DOHH2 (cell line): ENCODE results near the gene GNG12.

ENCODE experiments used
- H3F3A ChIP-seq: fragments of 200-600 bp; sonication (generic), shearing (Covaris generic); 2 replicates; pipeline ENCODE4 v1.6.0; 2016; ENCODE audit warnings: antibody characterized with exemption, mild to moderate bottlenecking; ENCODE audit not compliant: control insufficient read depth, insufficient read depth
- H3K27ac ChIP-seq: fragments of 200-600 bp; sonication (generic); 2 replicates; pipeline ENCODE4 v1.5.1; 2014; ENCODE audit warnings: low read depth, mild to moderate bottlenecking, low read length, moderate library complexity
- H3K27me3 ChIP-seq: fragments of 200-600 bp; sonication (generic); 2 replicates; pipeline ENCODE4 v1.6.1; 2014; ENCODE audit warnings: mild to moderate bottlenecking, low read length, mixed read lengths; ENCODE audit not compliant: control insufficient read depth
- H3K36me3 ChIP-seq: fragments of 200-600 bp; sonication (generic); 2 replicates; pipeline ENCODE4 v1.6.1; 2014; ENCODE audit warnings: mild to moderate bottlenecking, low read length, moderate library complexity, mixed read lengths; ENCODE audit not compliant: control insufficient read depth
- H3K4me1 ChIP-seq: fragments of 200-600 bp; sonication (generic); 2 replicates; pipeline ENCODE4 v1.6.1; 2014; ENCODE audit warnings: mild to moderate bottlenecking, low read length, mixed read lengths; ENCODE audit not compliant: control insufficient read depth
- H3K4me2 ChIP-seq: fragments of 200-600 bp; sonication (generic); 2 replicates; pipeline ENCODE4 v1.6.0; 2014; ENCODE audit warnings: mild to moderate bottlenecking, low read length, moderate library complexity
- H3K4me3 ChIP-seq: fragments of 200-600 bp; sonication (generic); 2 replicates; pipeline ENCODE4 v1.5.1; 2014; ENCODE audit warnings: mild to moderate bottlenecking, low read length, mixed read lengths
- H3K79me2 ChIP-seq: fragments of 200-600 bp; sonication (generic); 2 replicates; pipeline ENCODE4 v1.6.1; 2014; ENCODE audit warnings: mild to moderate bottlenecking, low read length, mixed read lengths; ENCODE audit not compliant: control insufficient read depth
- H3K9me2 ChIP-seq: fragments of 200-600 bp; sonication (generic); replicated peaks from 2 replicates; pipeline ENCODE4 v1.6.1; 2014; ENCODE audit warnings: mild to moderate bottlenecking, low read length, mixed read lengths; ENCODE audit not compliant: control insufficient read depth
- H3K9me3 ChIP-seq: fragments of 200-600 bp; sonication (generic); 2 replicates; pipeline ENCODE4 v1.6.1; 2014; ENCODE audit warnings: antibody characterized with exemption, low read length, mixed read lengths; ENCODE audit not compliant: control insufficient read depth, insufficient read depth
- H4K20me1 ChIP-seq: fragments of 200-600 bp; sonication (generic); 2 replicates; pipeline ENCODE4 v1.6.0; 2014; ENCODE audit warnings: low read depth, mild to moderate bottlenecking, antibody characterized with exemption, low read length, moderate library complexity; ENCODE audit not compliant: control insufficient read depth, insufficient read depth
- CTCF ChIP-seq: fragments of 200-600 bp; sonication (generic); IDR thresholded peaks from one replicate; pipeline ENCODE4 v1.5.1; 2014; ENCODE audit warnings: antibody characterized with exemption, mild to moderate bottlenecking, low read depth, low read length; ENCODE audit not compliant: poor library complexity, severe bottlenecking
- EZH2phosphoT487 ChIP-seq: fragments of 200-600 bp; sonication (generic); IDR thresholded peaks from 2 replicates; pipeline ENCODE4 v1.6.1; 2017; ENCODE audit warnings: borderline replicate concordance, mild to moderate bottlenecking, antibody characterized with exemption, low read length, moderate library complexity, mixed read lengths

Gene GNG12

GRCh38 chr1:67708606-67709005 lies 124.7 kb downstream of the GNG12 start:
- no peaks in the 10 kb centered on the region for H3K36me3 ChIP-seq
- TF ChIP-seq CTCF: no peak
- TF ChIP-seq EZH2phosphoT487: no peak
- H3K4me2 ChIP-seq: no peak overlapping the region
- no peaks in the 10 kb centered on the region for H3K9me3 ChIP-seq
- H4K20me1 ChIP-seq: no peaks in the 10 kb centered on the region
- H3K4me1 ChIP-seq: peaks cover 46% of the 10 kb centered on the region
- no peaks in the 10 kb centered on the region for H3K9me2 ChIP-seq
- H3K4me3 ChIP-seq: no peak overlapping the region
- H3K27me3 ChIP-seq: no peaks in the 10 kb centered on the region
- H3K27ac ChIP-seq: no peak overlapping the region
- no peaks in the 10 kb centered on the region for H3F3A ChIP-seq
- H3K79me2 ChIP-seq: no peaks in the 10 kb centered on the region

GRCh38 chr1:67705735-67706453 lies 127.4 kb downstream of the GNG12 start:
- Histone ChIP-seq H3K4me1 (peaks cover 19% of the 10 kb centered on the region), H3F3A (no peaks in the 10 kb centered on the region), H3K4me3 (no peak overlapping the region), H3K9me2 (no peaks in the 10 kb centered on the region), H4K20me1 (no peaks in the 10 kb centered on the region), H3K79me2 (no peaks in the 10 kb centered on the region), H3K36me3 (no peaks in the 10 kb centered on the region), H3K4me2 (no peak overlapping the region), H3K27me3 (no peaks in the 10 kb centered on the region), H3K9me3 (no peaks in the 10 kb centered on the region), H3K27ac (no peak overlapping the region)
- TF ChIP-seq EZH2phosphoT487 (no peak), CTCF (no peak)

- no peaks in the 10 kb centered on the region for H3F3A ChIP-seq
- peaks cover 9% of the 10 kb centered on the region for H3K4me1 ChIP-seq
- H3K4me3 ChIP-seq: no peak overlapping the region
- no peaks in the 10 kb centered on the region for H3K36me3 ChIP-seq
- H3K79me2 ChIP-seq: no peaks in the 10 kb centered on the region
- TF ChIP-seq CTCF (no peak), EZH2phosphoT487 (no peak)
- H3K9me2 ChIP-seq: no peaks in the 10 kb centered on the region
- H3K4me2 ChIP-seq: no peak overlapping the region
- no peaks in the 10 kb centered on the region for H3K9me3 ChIP-seq
- no peaks in the 10 kb centered on the region for H4K20me1 ChIP-seq
- H3K27me3 ChIP-seq: no peaks in the 10 kb centered on the region
- no peak overlapping the region for H3K27ac ChIP-seq
Measured at GRCh38 chr1:67704351-67704750, 128.9 kb downstream of the GNG12 start.
